GM12878 (cell line): Measurements from ENCODE around the gene CYTH2. TPM values are rescaled to one million over a fixed set of nuclear protein-coding genes. Genes with fewer than 3 reads are reported as not detected.

Experiments
- ATAC-seq: fragments of 200-7000 bp; cut with Tn5 transposase; 3 replicates; pipeline ENCODE4 v1.9.1; 2020; ENCODE audit warnings: mild to moderate bottlenecking, moderate library complexity
- BruUV-seq: library from RNA; stranded (reverse); fragments of 400-500 nt; replicated peaks from 2 replicates; lab custom pipeline; 2021; lab: Mats Ljungman, UMichigan
- CTCF ChIA-PET: fragments of 300-600 bp; sonication (Branson Sonifier 250); formaldehyde crosslinking; extraction: SDS; loops from one replicate; lab custom pipeline; 2021; ENCODE audit warnings: inconsistent platforms; lab: Yijun Ruan, JAX
- POLR2A ChIA-PET: fragments of 350-600 bp; formaldehyde crosslinking; extraction: SDS; loops from one replicate; lab custom pipeline; 2021; ENCODE audit warnings: inconsistent platforms; lab: Charles Lee
- RAD21 ChIA-PET: fragments of 300-600 bp; sonication (Branson Sonifier 250); formaldehyde crosslinking; loops from one replicate; lab custom pipeline; 2023; ENCODE audit warnings: antibody characterized with exemption; ENCODE audit not compliant: unreplicated experiment; lab: Charles Lee
- SMC1A ChIA-PET: fragments of 300-600 bp; sonication (Branson Sonifier 250); formaldehyde crosslinking; loops from one replicate; lab custom pipeline; 2023; ENCODE audit not compliant: unreplicated experiment, uncharacterized antibody; lab: Charles Lee
- DNase-seq: peaks from one replicate; pipeline ENCODE4 v3.0.0-alpha.2; 2011; ENCODE audit warnings: low read depth, low spot score
- FAIRE-seq: peaks from 3 replicates; lab custom pipeline; 2011; peaks lifted over from hg19 to GRCh38; lab: Jason Lieb, UNC
- H2AFZ ChIP-seq: 2 replicates; pipeline ENCODE4 v1.6.0; 2011; ENCODE audit warnings: low read depth, low read length, control low read depth; ENCODE audit not compliant: control insufficient read depth
- H3K27ac ChIP-seq: 2 replicates; pipeline ENCODE4 v1.5.1; 2011; ENCODE audit warnings: control low read depth; ENCODE audit not compliant: control insufficient read depth, insufficient read depth
- H3K27me3 ChIP-seq, 2 experiments: replicated peaks in 1 of 2; 2 replicates each; pipeline versions ENCODE4 v1.6.0 to v1.6.1; 2011; ENCODE audit warnings: low read length in 1 of 2; ENCODE audit not compliant: control insufficient read depth in 2 of 2, insufficient read depth in 2 of 2
- H3K36me3 ChIP-seq, 2 experiments: 2 replicates each; pipeline ENCODE4 v1.5.1; 2011; ENCODE audit warnings: low read length in 1 of 2; ENCODE audit not compliant: control insufficient read depth in 2 of 2, insufficient read depth in 2 of 2
- H3K4me1 ChIP-seq: 2 replicates; pipeline ENCODE4 v1.6.1; 2011; ENCODE audit warnings: mild to moderate bottlenecking, low read length, moderate library complexity, mixed read lengths; ENCODE audit not compliant: control insufficient read depth, insufficient read depth
- H3K4me2 ChIP-seq: 2 replicates; pipeline ENCODE4 v1.6.0; 2011; ENCODE audit warnings: control low read depth; ENCODE audit not compliant: control insufficient read depth, insufficient read depth
- H3K4me3 ChIP-seq: fragments of 200-600 bp; sonication (generic); 2 replicates; pipeline ENCODE4 v1.5.1; 2016
- H3K79me2 ChIP-seq: 2 replicates; pipeline ENCODE4 v1.6.0; 2011; ENCODE audit warnings: low read length; ENCODE audit not compliant: control insufficient read depth, insufficient read depth
- H3K9ac ChIP-seq: 2 replicates; pipeline ENCODE4 v1.8.0; 2011; ENCODE audit warnings: low read length, control low read depth, mixed read lengths; ENCODE audit not compliant: control insufficient read depth, insufficient read depth
- H3K9me3 ChIP-seq: replicated peaks from 3 replicates; pipeline ENCODE4 v1.5.1; 2011; ENCODE audit warnings: mild to moderate bottlenecking, low read length; ENCODE audit not compliant: control insufficient read depth, insufficient read depth
- H4K20me1 ChIP-seq: 2 replicates; pipeline ENCODE4 v1.6.0; 2011; ENCODE audit not compliant: control insufficient read depth, insufficient read depth
- CBFB ChIP-seq: IDR thresholded peaks from 2 replicates; pipeline ENCODE4 v1.6.1; 2016; ENCODE audit warnings: antibody characterized with exemption, low read depth
- CEBPZ ChIP-seq: fragments of 150-350 bp; IDR thresholded peaks from 2 replicates; pipeline ENCODE4 v1.6.1; 2016; ENCODE audit warnings: low read depth, low read length
- ESRRA ChIP-seq: IDR thresholded peaks from 2 replicates; pipeline ENCODE4 v1.6.1; 2012; ENCODE audit warnings: mild to moderate bottlenecking, low read length, improper control_type of control experiment
- MEF2B ChIP-seq: fragments of 450-650 bp; IDR thresholded peaks from 2 replicates; pipeline ENCODE4 v1.6.1; 2018; ENCODE audit warnings: mild to moderate bottlenecking, moderate library complexity; ENCODE audit not compliant: partially characterized antibody, poor library complexity, severe bottlenecking
- RAD21 ChIP-seq: IDR thresholded peaks from 2 replicates; pipeline ENCODE4 v1.6.1; 2011; ENCODE audit warnings: mild to moderate bottlenecking, low read depth, low read length, moderate library complexity; ENCODE audit not compliant: insufficient read depth
- SMARCA5 ChIP-seq: fragments of 450-650 bp; IDR thresholded peaks from 2 replicates; pipeline ENCODE4 v1.6.1; 2017; ENCODE audit warnings: mild to moderate bottlenecking
- SREBF1 ChIP-seq: IDR thresholded peaks from 2 replicates; pipeline ENCODE4 v1.6.1; 2012; ENCODE audit warnings: mild to moderate bottlenecking, low read length
- SREBF2 ChIP-seq: IDR thresholded peaks from 2 replicates; pipeline ENCODE4 v1.6.1; 2012; ENCODE audit warnings: mild to moderate bottlenecking, low read length
- WGBS: methylation state at CpG from one replicate; pipeline ENCODE4 v1.1.6; 2016; ENCODE audit warnings: low lambda C conversion rate; ENCODE audit not compliant: insufficient replicate concordance, insufficient coverage; ENCODE audit errors: missing lambda C conversion rate; 5-methylcytosine and 5-hydroxymethylcytosine counted together
- in situ Hi-C: fragments of 300-500 bp; cut with MboI; formaldehyde crosslinking; loops from 9 replicates; pipeline ENCODE4 v1.14.3; 2018; ENCODE audit warnings: mixed read lengths
- intact Hi-C: fragments of 100-400 bp; cut with micrococcal nuclease; formaldehyde crosslinking; loops from one replicate; pipeline ENCODE4 v1.14.2; 2022; ENCODE audit not compliant: unreplicated experiment
- polyA plus RNA-seq, 11 experiments: library from polyadenylated mRNA; depleted of rRNA in 4 of 11; unstranded in 6 of 11; stranded (reverse) in 5 of 11; fragments of >200 nt; fragmentation: Nextera tagmentation in 4 of 11; fragmentation: Illumina TruSeq in 1 of 11; extraction: Ambion mirVana in 4 of 11; extraction: Trizol in 1 of 11; gene quantifications; 1 replicate in 1 of 11; 2 replicates in 10 of 11; pipeline versions ENCODE4 v1.2.1 to v1.2.3, GENCODE V29; 2011 to 2016; ENCODE audit warnings: inconsistent platforms in 2 of 11, missing spikeins in 2 of 11, low read depth in 1 of 11
- total RNA-seq, 4 experiments: library from RNA; depleted of rRNA in 3 of 4; stranded (reverse); fragments of >200 nt in 3 of 4; fragmentation: Illumina TruSeq in 1 of 4; extraction: Trizol in 1 of 4; gene quantifications; 2 replicates each; pipeline versions ENCODE4 v1.2.1 to v1.2.3, GENCODE V29; 2013 to 2021

The CYTH2 gene
- total and polyA plus RNA-seq, 10 of the 15 experiments (the other 5 are each of a cell fraction or from before 2014, with no cell fraction given) = 1.3 to 31.9 (median 22.2) TPM

DNA sequence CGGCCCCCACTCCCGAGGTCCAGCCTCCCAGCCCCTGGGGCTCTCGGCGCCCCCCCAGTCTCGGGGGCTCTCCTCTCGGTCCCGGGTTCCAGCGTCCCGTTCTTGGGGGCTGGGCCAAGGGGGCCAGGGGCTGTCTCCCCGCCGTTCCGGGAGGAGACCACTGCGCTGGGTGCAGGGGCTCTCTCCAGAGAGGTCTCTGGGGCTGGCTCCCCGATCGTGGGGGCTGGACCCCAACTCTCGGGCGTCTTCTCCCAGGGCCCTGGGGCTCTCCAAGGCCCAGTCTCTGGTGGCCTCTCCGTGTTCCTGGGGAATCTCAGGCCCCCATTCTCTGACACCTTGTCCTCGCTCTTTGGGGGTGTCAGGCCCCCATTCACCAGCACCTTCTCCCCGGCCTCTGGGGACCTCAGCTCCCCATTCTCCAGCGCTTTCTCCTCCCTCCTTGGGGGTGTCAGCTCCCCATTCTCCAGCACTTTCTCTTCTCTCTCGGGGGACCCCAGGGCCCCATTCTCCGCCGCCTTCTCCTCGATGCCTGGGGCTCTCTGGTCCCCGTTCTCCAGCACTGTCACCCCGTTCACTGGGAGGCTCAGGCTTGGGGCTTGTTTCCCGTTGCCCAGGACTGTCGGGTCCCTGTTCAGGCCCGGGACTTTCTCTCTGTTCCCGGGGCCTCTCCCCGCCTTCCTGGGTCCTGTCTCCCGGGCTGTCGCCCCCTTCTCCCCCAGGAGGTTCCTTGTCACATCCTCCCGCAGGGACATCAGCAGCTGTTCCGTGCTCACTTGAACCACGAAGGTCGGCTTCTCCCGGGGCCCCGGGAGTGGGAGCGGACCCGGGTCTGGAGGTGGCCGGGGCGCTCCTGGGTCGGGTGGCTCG, 28.8 kb downstream of the CYTH2 start:
- ChIA-PET POLR2A (no interaction called here), CTCF (no interaction called here)

More for the DNA sequence above, 28.8 kb downstream of the CYTH2 start:
- Histone ChIP-seq H3K27ac (no peak overlapping the region), H3K36me3 (no peaks in the 10 kb centered on the region), H3K4me2 (no peak overlapping the region), H3K79me2 (no peaks in the 10 kb centered on the region)
- ChIA-PET RAD21 (no interaction called here), SMC1A (no interaction called here)
- FAIRE-seq = no peak
- TF ChIP-seq CBFB (no peak), SMARCA5 (no peak), MEF2B (no peak), ESRRA (no peak), CEBPZ (no peak), SREBF1 (no peak), SREBF2 (no peak), RAD21 (no peak)
- TF ChIP-seq, all 136 proteins: peak for 0
- Histone ChIP-seq H3K4me1 (peaks cover 4% of the 10 kb centered on the region; the same call in 1 of the 2 replicates), H4K20me1 (no peaks in the 10 kb centered on the region), H3K9me3 (no peaks in the 10 kb centered on the region), H2AFZ (no peak overlapping the region), H3K27me3 (peaks cover 1 to 3% of the 10 kb centered on the region in 2 experiments; a peak in 2 of 4 replicates), H3K9ac (no peak overlapping the region), H3K4me3 (no peak overlapping the region)
- DNase-seq (no peak), ATAC-seq (no peak)
- in situ Hi-C loops (no loop called here), intact Hi-C loops (no loop called here)
- BruUV-seq = no TSS peak
- WGBS = 58% methylated on average over 46 of the region's 46 CpGs
